ENCODE data around the gene NCS1. TPM values are rescaled to one million over a fixed set of nuclear protein-coding genes. Genes with fewer than 3 reads are reported as not detected.

NCS1 gene
- total and polyA plus RNA-seq, 2 of the 8 experiments (the other 6 are each of a cell fraction or from before 2014, with no cell fraction given): 34.7 to 47.6 TPM

GRCh38 chr9:130174025-130174424 lies 1.8 kb downstream of the NCS1 start (continued):
- TF ChIP-seq CHD7 (IDR thresholded peaks at IDR 0.05; ENCODE audit: insufficient replicate concordance, low read length): no peak
- no peak for TF ChIP-seq CTCF (IDR thresholded peaks at IDR 0.05; ENCODE audit: control extremely low read depth in 1 of 3, insufficient read depth in 1 of 3, low read depth in 1 of 3, low read length in 3 of 3)
- no peak for TF ChIP-seq BCL11A (IDR thresholded peaks at IDR 0.05; ENCODE audit: low read depth in 2 of 2, low read length in 2 of 2)
- no peak for TF ChIP-seq PHF8 (conservative IDR thresholded peaks at IDR 0.05; ENCODE audit: low read depth, low read length)
- TF ChIP-seq TCF12 (IDR thresholded peaks at IDR 0.05; ENCODE audit: low read depth, low read length): no peak

All from H1 (cell line).